ENCODE results near the gene NMRK1.

DNA sequence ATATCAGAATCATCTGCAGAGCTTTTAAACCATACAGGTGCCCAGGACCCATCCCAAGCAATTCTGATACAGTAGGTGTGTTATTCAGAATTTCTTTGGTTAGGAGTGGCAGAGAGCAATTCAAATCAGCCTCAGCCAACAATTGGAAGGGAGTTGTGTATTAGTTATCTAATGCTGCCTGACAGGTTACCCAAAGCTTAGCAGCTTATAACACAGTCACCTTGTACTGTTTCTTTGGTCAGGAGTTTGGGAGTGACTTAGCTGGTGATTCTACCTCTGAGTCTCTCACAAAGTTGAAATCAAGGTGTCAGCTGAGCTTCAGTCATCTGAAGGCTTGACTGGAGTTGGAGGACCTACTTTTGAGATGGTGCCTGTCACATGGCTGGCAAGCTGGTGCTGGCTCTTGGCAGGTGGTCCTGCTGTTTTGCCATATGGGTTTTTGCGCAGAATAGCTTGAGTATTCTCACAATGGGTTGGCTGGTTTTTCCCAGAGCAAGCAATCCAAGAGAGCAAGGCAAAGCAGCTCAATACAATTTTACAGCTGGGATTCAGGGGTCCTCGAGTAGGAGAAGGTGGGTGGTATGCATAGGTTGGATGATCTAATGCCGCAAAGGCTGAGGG, 41.1 kb downstream of the NMRK1 start:
- no peak for TF ChIP-seq EP300 (conservative IDR thresholded peaks at IDR 0.05; ENCODE audit: poor library complexity, severe bottlenecking)
- TF ChIP-seq, protein P1, sequence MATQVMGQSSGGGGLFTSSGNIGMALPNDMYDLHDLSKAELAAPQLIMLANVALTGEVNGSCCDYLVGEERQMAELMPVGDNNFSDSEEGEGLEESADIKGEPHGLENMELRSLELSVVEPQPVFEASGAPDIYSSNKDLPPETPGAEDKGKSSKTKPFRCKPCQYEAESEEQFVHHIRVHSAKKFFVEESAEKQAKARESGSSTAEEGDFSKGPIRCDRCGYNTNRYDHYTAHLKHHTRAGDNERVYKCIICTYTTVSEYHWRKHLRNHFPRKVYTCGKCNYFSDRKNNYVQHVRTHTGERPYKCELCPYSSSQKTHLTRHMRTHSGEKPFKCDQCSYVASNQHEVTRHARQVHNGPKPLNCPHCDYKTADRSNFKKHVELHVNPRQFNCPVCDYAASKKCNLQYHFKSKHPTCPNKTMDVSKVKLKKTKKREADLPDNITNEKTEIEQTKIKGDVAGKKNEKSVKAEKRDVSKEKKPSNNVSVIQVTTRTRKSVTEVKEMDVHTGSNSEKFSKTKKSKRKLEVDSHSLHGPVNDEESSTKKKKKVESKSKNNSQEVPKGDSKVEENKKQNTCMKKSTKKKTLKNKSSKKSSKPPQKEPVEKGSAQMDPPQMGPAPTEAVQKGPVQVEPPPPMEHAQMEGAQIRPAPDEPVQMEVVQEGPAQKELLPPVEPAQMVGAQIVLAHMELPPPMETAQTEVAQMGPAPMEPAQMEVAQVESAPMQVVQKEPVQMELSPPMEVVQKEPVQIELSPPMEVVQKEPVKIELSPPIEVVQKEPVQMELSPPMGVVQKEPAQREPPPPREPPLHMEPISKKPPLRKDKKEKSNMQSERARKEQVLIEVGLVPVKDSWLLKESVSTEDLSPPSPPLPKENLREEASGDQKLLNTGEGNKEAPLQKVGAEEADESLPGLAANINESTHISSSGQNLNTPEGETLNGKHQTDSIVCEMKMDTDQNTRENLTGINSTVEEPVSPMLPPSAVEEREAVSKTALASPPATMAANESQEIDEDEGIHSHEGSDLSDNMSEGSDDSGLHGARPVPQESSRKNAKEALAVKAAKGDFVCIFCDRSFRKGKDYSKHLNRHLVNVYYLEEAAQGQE (IDR thresholded peaks at IDR 0.05; ENCODE audit: borderline replicate concordance) = no peak
- TF ChIP-seq POLR2AphosphoS5 (IDR thresholded peaks at IDR 0.05) = no peak
- TF ChIP-seq, protein P2, sequence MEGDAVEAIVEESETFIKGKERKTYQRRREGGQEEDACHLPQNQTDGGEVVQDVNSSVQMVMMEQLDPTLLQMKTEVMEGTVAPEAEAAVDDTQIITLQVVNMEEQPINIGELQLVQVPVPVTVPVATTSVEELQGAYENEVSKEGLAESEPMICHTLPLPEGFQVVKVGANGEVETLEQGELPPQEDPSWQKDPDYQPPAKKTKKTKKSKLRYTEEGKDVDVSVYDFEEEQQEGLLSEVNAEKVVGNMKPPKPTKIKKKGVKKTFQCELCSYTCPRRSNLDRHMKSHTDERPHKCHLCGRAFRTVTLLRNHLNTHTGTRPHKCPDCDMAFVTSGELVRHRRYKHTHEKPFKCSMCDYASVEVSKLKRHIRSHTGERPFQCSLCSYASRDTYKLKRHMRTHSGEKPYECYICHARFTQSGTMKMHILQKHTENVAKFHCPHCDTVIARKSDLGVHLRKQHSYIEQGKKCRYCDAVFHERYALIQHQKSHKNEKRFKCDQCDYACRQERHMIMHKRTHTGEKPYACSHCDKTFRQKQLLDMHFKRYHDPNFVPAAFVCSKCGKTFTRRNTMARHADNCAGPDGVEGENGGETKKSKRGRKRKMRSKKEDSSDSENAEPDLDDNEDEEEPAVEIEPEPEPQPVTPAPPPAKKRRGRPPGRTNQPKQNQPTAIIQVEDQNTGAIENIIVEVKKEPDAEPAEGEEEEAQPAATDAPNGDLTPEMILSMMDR (IDR thresholded peaks at IDR 0.05; ENCODE audit: poor library complexity, severe bottlenecking) = no peak
- no peak for TF ChIP-seq TAF1 (IDR thresholded peaks at IDR 0.05; ENCODE audit: low read depth)
